Gastroesophageal sphincter (tissue), 3 donors: ENCODE measurements around the gene MYO1D.

ENCODE experiments used
- EP300 ChIP-seq: sonication (generic); formaldehyde crosslinking; IDR thresholded peaks from one replicate; pipeline ENCODE4 v1.6.1; 2017; ENCODE audit warnings: antibody characterized with exemption, mild to moderate bottlenecking
- POLR2A ChIP-seq, 2 donors: fragments of 450-650 bp; IDR thresholded peaks; one replicate each; pipeline ENCODE4 v1.6.1; 2017; ENCODE audit warnings: antibody characterized with exemption in 2 of 2, mild to moderate bottlenecking in 2 of 2, moderate library complexity in 1 of 2
- POLR2AphosphoS5 ChIP-seq: sonication (generic); formaldehyde crosslinking; IDR thresholded peaks from one replicate; pipeline ENCODE4 v1.6.1; 2017; ENCODE audit warnings: antibody characterized with exemption
- TF ChIP-seq, protein P1 (sequence below), 4 experiments: fragments of 200-600 bp in 2 of 4; fragments of 450-650 bp in 2 of 4; sonication (generic) in 1 of 4; IDR thresholded peaks; one replicate each; pipeline ENCODE4 v1.5.1; 2017 to 2019; ENCODE audit warnings: antibody characterized with exemption in 4 of 4, mild to moderate bottlenecking in 2 of 4, moderate library complexity in 2 of 4

DNA sequence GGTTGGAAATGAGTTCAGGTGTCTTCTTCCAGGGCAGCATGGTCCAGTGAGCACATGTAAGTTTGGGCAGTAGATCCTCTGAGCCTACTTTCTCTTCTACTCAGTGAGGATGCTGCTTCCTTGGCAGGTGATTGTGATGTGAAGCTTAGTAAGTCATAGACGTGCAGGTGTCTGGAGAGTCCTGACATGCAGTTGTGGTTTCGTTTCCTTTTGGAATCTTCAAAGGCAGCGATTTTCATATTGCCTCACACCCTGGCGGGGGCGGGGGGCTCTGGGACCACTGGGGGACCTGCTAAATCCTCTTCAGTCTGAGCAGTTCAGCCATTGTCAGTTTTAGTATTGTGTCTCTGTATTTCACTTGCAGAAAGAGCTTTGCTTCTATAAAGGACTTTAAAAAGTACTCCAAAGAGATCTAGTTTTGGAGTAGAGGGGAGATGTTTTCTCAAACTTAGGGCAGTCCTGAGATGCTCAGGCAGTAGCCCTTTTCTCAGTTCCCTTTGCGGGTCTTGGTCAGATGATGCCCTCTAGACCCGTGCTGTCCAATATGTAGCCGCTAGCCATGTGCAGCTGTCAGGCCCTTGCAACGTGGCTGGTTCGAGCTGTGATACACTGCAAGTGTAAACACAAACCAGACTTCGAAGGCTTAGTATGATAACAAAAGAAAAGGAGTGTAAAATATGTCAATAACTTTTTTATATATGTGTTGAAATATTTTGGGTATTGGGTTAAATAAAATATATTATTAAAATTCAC is 394.2 kb downstream of the MYO1D start:
- TF ChIP-seq, protein P1, sequence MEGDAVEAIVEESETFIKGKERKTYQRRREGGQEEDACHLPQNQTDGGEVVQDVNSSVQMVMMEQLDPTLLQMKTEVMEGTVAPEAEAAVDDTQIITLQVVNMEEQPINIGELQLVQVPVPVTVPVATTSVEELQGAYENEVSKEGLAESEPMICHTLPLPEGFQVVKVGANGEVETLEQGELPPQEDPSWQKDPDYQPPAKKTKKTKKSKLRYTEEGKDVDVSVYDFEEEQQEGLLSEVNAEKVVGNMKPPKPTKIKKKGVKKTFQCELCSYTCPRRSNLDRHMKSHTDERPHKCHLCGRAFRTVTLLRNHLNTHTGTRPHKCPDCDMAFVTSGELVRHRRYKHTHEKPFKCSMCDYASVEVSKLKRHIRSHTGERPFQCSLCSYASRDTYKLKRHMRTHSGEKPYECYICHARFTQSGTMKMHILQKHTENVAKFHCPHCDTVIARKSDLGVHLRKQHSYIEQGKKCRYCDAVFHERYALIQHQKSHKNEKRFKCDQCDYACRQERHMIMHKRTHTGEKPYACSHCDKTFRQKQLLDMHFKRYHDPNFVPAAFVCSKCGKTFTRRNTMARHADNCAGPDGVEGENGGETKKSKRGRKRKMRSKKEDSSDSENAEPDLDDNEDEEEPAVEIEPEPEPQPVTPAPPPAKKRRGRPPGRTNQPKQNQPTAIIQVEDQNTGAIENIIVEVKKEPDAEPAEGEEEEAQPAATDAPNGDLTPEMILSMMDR (IDR thresholded peaks at IDR 0.05): no peak
- TF ChIP-seq POLR2A (IDR thresholded peaks at IDR 0.05) (no peak), POLR2AphosphoS5 (no peak), EP300 (no peak)
